HG03575 (cell line): ENCODE data around the gene PAQR6.
A peak's percentile ranks its signal among the peaks of the same experiment; 100 is the strongest.

Source experiments
- ATAC-seq: cut with Tn5 transposase; IDR thresholded peaks from one replicate; pipeline ENCODE4 v1.9.1; 2021; ENCODE audit not compliant: unreplicated experiment, insufficient number of reproducible peaks, low FRiP score; ENCODE audit errors: extremely low read depth

Gene PAQR6

DNA sequence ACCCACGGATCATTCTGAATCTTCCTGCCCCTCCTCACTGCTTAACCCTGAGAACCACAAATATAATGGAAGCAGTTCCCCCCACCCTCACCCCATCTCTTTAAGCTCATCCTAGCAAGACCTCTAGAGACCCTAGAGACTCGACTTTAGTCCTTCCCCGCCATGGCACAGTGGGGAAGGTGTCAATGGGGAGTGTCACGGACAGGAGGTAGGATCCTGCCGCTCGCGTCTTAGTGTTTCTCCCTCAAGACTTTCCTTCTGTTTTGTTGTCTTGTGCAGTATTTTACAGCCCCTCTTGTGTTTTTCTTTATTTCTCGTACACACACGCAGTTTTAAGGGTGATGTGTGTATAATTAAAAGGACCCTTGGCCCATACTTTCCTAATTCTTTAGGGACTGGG is 35.7 kb downstream of the PAQR6 start:
- no peak for ATAC-seq

DNA sequence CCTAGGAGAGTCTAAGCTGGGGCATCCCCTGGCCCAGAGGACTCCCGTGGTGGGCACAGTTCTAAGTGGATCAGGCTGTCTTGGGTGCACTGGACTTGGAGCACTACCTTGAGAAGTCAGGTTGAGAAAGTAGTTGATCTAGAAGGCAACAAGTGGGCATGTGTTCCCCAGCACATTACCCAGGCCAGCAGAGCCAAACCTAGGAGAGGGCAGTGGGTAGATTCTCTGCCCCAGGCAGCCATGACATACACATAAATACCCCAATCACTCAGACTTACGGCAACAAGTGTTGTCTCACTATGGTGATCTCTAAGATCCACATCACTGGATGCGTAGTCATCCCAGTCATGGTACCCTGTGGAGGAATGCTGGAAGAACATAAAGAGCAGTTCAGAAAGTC is 36.6 kb downstream of the PAQR6 start:
- ATAC-seq: no peak

DNA sequence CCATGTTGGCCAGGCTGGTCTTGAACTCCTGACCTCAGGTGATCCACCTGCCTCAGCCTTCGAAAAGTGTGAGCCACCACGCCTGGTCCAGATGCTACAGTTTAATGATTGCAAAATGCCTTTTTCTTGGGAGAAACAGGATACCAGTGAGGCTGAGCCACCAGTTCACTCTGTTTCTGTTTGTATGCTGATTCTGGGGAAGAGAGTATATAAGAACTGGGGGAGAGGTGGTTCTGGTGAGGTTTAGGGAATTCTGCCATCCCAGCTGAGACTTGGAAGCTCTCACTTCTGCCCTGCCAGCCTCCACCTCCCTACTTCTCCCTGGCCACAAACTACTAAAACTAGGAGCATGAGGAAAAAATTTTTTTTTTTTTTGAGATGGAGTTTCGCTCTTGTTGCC is 43.2 kb downstream of the PAQR6 start:
- ATAC-seq: no peak

DNA sequence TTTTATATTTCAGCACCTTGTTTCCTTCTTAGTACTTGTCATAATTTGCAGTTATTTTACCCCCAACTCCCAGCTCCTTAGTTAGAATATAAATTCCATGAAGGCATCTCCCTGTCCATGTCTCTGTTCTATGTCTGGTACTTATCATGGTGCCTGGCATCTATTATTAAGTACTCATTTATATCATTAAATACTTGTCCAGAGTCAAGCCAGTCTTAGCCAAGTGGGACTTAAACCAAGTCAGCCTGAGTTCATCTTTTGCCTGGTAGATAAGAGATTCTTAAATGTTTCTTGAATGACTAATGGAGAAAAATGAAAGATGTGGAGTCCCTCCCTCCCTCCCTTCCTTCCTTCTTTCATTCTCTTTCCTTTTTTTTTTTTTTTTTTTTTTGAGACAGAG is 44.5 kb downstream of the PAQR6 start:
- no peak for ATAC-seq

DNA sequence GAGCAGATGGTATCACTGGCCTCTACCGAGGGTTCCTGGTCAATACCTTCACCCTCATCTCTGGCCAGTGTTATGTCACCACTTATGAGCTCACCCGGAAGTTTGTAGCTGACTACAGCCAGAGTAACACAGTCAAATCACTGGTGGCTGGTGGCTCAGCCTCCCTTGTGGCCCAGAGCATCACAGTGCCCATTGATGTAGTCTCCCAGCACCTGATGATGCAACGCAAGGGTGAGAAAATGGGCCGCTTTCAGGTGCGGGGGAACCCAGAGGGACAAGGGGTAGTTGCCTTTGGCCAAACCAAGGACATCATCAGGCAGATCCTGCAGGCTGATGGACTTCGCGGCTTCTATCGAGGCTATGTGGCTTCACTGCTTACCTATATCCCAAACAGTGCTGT is 47.8 kb downstream of the PAQR6 start:
- ATAC-seq: no peak

DNA sequence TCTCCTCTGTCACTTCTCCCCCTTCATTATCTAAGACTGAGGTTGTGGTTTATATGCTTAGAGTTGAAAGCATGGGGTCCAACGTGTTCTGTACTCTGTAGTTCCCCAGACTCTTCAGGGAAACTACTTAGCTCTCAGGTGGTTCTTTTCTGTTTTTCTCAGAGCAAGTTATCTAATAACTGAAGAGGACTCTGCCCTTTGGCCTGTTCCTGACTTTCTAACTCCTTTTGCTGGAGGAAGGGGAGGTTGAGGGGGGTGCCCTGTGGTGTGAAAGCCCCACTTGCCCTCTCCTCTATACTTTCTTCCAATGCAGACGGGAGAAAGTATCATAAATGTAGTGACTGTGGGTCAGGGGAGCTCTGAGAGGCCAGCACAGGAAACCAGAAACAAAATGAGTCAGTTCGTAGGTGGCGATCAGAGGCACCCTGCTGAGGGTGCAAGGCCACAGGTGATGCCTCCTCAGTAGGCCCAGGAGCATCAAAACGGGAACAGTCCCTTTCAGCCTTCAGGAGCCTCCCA is 49.0 kb downstream of the PAQR6 start:
- no peak for ATAC-seq

DNA sequence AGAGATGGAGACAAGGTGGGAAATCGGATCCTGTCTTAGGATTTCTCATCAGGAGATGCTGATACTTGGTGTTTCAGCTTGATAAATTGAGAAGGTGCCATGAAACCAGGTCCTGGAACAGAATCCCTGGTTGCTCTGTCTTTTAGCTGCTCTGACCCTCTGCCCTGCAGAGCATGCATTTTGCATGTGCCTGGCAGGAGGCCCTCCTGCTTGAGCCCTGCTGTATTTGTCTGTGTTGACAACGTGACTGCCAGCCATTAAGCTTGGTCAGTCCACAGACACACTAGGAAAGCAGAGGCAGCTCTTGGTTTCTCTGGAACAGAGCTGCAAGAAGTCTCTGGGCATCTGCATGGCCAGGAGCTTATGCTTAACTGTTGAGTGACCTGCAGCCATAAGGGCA is 51.4 kb downstream of the PAQR6 start:
- no peak for ATAC-seq

DNA sequence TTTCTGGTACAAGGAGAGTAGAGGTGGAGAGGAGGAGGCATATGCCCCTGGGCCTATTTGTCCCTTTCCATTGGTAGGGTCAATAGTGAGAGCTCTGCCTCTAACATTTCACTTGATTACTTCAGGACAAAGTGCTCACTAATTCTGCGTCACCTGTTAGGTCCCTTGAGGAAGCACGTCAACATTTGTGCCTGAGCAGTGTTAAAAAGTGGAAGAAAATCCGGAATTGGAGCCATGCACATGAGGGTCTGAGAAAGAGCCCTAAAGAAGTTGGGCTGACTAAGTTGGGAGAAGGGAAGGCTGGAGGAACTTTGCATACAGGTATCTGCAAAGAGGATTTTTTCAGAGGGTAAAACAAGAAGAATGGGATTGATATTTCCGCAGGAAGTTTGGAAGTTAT is 52.0 kb downstream of the PAQR6 start:
- no peak for ATAC-seq

DNA sequence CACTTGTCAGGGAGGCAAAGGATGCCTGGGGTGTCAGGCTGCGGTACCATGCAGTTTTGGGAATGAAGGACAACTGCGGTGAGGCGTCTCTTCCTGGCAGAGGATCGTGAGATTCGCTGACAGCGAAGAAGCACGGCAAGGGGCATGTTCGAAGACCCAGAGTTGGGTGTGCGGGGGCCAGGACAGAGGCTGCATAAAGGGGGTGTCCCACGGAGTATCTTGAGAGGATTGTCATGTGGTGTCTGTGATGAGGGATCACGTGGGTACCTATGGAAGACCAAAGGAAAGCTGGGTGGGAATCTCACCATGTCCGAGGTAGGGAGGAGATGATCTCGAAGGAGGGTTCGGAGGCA is 53.6 kb downstream of the PAQR6 start:
- ATAC-seq: no peak

DNA sequence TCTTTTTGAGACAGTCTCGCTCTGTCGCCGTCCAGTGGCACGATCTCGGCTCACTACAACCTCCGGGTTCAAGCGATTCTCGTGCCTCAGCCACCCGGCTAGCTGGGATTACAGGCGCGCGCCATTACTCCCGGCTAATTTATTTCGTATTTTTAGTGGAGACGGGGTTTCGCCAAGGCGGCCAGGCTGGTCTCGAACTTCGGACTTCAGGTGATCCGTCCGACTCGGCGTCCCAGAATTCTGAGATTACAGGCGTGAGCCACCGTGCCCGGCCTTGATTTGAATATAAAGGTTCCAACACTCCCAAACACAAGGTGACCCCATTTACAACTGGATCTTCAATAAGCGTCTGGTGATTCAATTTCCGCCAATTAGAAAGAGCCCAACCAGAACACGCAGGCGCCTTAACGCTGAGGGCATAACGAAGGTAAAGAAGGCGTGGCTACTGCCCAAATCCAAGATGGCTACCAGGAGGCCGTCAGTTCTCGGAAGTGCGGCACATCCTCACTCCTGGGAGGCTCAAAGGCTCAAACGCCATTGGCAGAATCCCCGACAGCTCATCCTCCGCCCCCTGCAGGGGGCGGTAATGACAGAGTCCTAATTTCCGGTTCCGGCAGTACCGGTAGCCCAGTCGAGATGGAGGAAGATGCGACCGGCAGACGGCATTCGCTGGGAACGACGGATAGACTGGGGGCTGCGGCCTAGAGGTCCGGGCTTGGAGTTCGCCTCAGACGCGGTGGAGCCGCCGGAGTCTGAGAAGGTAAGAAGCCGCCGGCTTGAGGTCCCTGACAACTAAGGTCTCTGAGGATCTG is 54.2 kb downstream of the PAQR6 start, which contains the start of gene SLC25A44:
Gene SLC25A44, plus strand, starts transcription at position 617 of the 812 bp plus-strand sequence. CDS start 5,744 bp downstream, outside the sequence.
- peak; percentile 82 for ATAC-seq
